ENCODE measurements around the gene TMEM236.
A peak's percentile ranks its signal among the peaks of the same experiment; 100 is the strongest.

Gene TMEM236

GRCh38 chr10:17779784-17780183 lies 27.8 kb downstream of the TMEM236 start:
- no peaks in the 10 kb centered on the region for H3K9me3 ChIP-seq (ENCODE audit: low read length)
- no peaks in the 10 kb centered on the region for H3K36me3 ChIP-seq (ENCODE audit: insufficient read depth, low read length)
- no peak overlapping the region for H3K4me3 ChIP-seq (ENCODE audit: low read depth in 1 of 2, low read length in 2 of 2)
- no peak overlapping the region for H3K27ac ChIP-seq (ENCODE audit: low read depth, low read length)
- no peak overlapping the region for H3K9ac ChIP-seq (ENCODE audit: low read length)
- no peaks in the 10 kb centered on the region for H3K27me3 ChIP-seq (ENCODE audit: control insufficient read depth in 1 of 2, insufficient read depth in 2 of 2, low read length in 2 of 2)
- peaks cover 12% of the 10 kb centered on the region for H3K4me1 ChIP-seq (ENCODE audit: insufficient read depth, low read length)

DNA sequence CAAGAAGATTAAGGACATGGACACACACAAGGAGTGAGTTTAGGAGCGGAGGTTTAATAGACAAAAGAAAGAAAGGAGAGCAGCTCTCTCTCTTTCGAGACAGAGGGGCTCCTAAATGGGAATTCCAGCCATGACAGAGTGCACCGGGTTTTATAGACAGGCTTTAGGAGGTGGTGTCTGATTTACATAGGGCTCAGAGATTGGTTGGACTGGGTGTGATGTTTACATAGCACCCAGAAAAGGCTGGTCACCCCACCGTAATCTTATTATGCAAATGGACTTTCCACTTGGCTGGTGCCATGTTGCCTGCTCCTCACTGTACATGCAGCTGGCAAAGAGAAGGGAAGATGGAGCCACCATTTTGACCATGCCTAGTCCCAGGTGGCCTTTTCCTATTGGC lies 28.7 kb downstream of the TMEM236 start:
- no peaks in the 10 kb centered on the region for H3K36me3 ChIP-seq (ENCODE audit: insufficient read depth, low read length)
- H3K9ac ChIP-seq (ENCODE audit: low read length) = no peak overlapping the region
- no peaks in the 10 kb centered on the region for H3K9me3 ChIP-seq (ENCODE audit: low read length)
- no peak overlapping the region for H3K27ac ChIP-seq (ENCODE audit: low read depth, low read length)
- peaks cover 12% of the 10 kb centered on the region for H3K4me1 ChIP-seq (ENCODE audit: insufficient read depth, low read length)
- H3K4me3 ChIP-seq (ENCODE audit: low read depth in 1 of 2, low read length in 2 of 2) = no peak overlapping the region
- no peaks in the 10 kb centered on the region for H3K27me3 ChIP-seq (ENCODE audit: control insufficient read depth in 1 of 2, insufficient read depth in 2 of 2, low read length in 2 of 2)

DNA sequence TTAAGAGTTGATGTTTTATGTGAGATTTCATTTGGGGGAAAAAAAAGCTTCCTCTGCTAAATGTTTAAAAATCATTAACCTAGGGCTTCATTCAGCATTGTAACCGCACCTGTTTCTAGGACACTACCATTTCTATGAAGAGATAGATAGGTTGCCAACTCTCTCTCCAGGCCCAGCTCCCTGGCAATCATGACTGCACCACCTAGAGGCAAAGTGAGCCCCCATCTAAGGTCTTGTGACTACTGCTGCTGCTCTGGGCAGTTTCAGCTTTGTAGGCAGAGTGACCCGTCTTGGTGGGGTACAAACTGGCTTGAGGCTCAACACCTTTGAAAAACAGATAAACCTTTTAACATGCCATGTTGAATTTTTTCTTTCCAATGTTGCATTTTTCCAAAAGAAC lies 29.9 kb downstream of the TMEM236 start:
- no peaks in the 10 kb centered on the region for H3K27me3 ChIP-seq (ENCODE audit: control insufficient read depth in 1 of 2, insufficient read depth in 2 of 2, low read length in 2 of 2)
- no peak overlapping the region for H3K9ac ChIP-seq (ENCODE audit: low read length)
- peaks cover 12% of the 10 kb centered on the region for H3K4me1 ChIP-seq (ENCODE audit: insufficient read depth, low read length)
- no peaks in the 10 kb centered on the region for H3K36me3 ChIP-seq (ENCODE audit: insufficient read depth, low read length)
- H3K4me3 ChIP-seq (ENCODE audit: low read depth in 1 of 2, low read length in 2 of 2) = no peak overlapping the region
- H3K9me3 ChIP-seq (ENCODE audit: low read length) = no peaks in the 10 kb centered on the region
- no peak overlapping the region for H3K27ac ChIP-seq (ENCODE audit: low read depth, low read length)

DNA sequence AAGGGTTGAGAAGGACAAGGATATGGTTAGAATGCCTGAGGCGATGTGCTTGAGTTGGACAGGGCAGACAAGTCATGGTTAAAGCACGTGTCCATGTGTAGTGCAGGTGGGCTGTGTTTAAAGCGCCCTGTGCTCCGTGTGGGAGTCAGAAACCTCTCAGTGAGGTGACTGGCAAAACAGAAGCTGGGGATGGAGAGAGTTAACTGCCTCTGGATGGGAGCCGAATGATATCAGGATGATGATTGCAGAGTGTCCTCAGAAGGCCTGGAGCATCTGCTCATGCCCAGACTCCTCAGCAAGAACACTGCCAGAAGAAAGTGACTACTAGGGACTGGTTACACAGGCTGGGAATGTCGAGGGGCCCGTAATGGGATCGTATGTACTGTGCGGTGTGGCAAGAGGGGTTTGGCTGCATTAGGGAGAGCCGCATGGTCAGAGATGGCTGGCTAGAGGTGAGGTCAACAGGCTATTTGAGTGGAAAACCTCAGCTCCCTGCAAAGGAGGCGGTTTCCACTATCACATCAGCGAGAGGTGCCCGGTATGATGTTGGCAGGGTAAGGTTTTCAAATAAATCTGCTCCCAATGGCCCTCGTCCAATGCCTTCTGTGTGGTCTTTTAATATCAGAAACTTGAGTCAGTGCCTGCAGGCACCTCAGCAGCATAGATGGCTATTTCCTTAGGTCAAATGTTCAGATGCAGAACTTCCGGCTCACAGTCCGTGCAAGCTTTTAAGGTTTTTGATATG lies 31.1 kb downstream of the TMEM236 start:
- no peaks in the 10 kb centered on the region for H3K9me3 ChIP-seq (ENCODE audit: low read length)
- peak overlapping the region in 1 of 2 donors; percentile 7 for H3K4me3 ChIP-seq (ENCODE audit: low read depth in 1 of 2, low read length in 2 of 2)
- H3K27me3 ChIP-seq (ENCODE audit: control insufficient read depth in 1 of 2, insufficient read depth in 2 of 2, low read length in 2 of 2) = no peaks in the 10 kb centered on the region
- H3K9ac ChIP-seq (ENCODE audit: low read length) = no peak overlapping the region
- H3K27ac ChIP-seq (ENCODE audit: low read depth, low read length) = no peak overlapping the region
- H3K36me3 ChIP-seq (ENCODE audit: insufficient read depth, low read length) = no peaks in the 10 kb centered on the region
- peaks cover 12% of the 10 kb centered on the region for H3K4me1 ChIP-seq (ENCODE audit: insufficient read depth, low read length)

DNA sequence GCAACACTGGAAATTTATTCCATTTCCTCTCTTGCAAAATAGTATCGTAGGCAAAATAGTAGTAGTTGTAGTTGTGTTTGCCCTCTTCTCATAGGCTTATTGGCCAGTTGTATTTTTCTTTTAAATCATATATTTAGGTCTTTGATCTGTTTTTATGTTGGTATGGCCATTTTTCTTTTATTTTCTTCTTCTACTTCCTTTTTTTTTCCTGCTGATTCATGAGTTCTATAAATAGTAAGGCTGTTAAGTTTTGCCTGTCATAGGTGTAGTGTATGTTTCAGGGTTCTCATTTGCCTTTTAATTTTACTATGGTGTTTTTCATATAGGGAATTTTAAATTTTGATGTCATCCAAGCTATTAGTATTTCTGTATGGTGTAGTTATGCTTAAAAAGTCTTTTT lies 31.8 kb downstream of the TMEM236 start:
- Histone ChIP-seq H3K4me1 (ENCODE audit: insufficient read depth, low read length) (peaks cover 12% of the 10 kb centered on the region), H3K9ac (ENCODE audit: low read length) (no peak overlapping the region), H3K27ac (ENCODE audit: low read depth, low read length) (no peak overlapping the region), H3K9me3 (ENCODE audit: low read length) (no peaks in the 10 kb centered on the region), H3K36me3 (ENCODE audit: insufficient read depth, low read length) (no peaks in the 10 kb centered on the region), H3K4me3 (ENCODE audit: low read depth in 1 of 2, low read length in 2 of 2) (no peak overlapping the region), H3K27me3 (ENCODE audit: control insufficient read depth in 1 of 2, insufficient read depth in 2 of 2, low read length in 2 of 2) (no peaks in the 10 kb centered on the region)

DNA sequence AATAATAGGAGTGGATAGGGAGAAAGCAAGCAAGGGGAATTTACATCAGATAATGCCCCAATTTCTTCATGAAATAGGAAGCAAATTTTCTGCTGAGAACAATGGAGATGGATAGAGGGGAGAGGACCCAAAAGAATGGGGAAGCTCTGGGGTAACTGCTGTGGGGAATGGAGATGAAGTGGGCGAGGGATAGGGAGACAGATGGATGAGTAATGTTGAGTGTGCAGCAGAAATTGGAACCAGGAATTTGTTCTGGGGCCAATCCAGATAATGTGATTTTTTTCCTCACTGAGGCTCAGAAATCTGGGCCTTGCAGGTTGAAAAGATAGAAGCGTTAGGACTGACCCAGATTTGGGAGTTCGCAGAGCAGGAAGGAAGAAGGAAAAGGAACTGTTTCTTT lies 32.7 kb downstream of the TMEM236 start:
- Histone ChIP-seq H3K9me3 (ENCODE audit: low read length) (no peaks in the 10 kb centered on the region), H3K27ac (ENCODE audit: low read depth, low read length) (no peak overlapping the region), H3K9ac (ENCODE audit: low read length) (no peak overlapping the region), H3K4me3 (ENCODE audit: low read depth in 1 of 2, low read length in 2 of 2) (no peak overlapping the region), H3K4me1 (ENCODE audit: insufficient read depth, low read length) (peaks cover 12% of the 10 kb centered on the region), H3K27me3 (ENCODE audit: control insufficient read depth in 1 of 2, insufficient read depth in 2 of 2, low read length in 2 of 2) (no peaks in the 10 kb centered on the region), H3K36me3 (ENCODE audit: insufficient read depth, low read length) (no peaks in the 10 kb centered on the region)

DNA sequence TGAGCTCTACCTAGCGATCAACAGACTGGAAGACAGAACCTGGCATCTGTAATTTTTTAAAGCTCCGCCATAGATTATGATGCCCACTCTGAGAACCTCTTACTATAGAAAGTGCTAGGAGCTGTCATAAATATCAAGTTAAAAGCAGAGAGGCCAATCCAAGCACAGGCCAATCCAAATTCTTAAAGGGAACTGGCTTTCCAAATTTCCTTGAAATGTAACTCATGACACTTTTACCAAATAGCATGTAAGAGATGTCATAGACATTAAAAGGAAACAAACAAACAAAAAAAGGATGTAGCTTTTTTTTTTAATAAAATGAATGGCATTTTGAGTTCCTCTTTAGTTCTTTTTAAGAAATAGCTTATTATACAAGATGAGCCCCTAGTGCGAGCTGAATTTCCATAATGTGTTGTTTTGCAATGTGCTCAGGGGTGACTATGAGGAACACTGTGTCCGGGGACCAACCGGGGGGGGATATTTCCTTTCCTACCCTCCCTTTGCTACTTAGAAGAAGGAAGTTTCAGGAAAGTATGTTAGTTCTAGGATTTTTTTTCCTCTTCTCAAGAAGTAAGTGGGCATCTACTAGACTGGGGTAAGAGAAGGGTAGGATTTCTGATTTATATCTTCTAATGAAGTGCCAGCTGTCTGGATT lies 33.4 kb downstream of the TMEM236 start:
- Histone ChIP-seq H3K27ac (ENCODE audit: low read depth, low read length) (no peak overlapping the region), H3K9ac (ENCODE audit: low read length) (no peak overlapping the region), H3K4me3 (ENCODE audit: low read depth in 1 of 2, low read length in 2 of 2) (no peak overlapping the region), H3K27me3 (ENCODE audit: control insufficient read depth in 1 of 2, insufficient read depth in 2 of 2, low read length in 2 of 2) (no peaks in the 10 kb centered on the region), H3K4me1 (ENCODE audit: insufficient read depth, low read length) (peaks cover 12% of the 10 kb centered on the region), H3K9me3 (ENCODE audit: low read length) (no peaks in the 10 kb centered on the region), H3K36me3 (ENCODE audit: insufficient read depth, low read length) (no peaks in the 10 kb centered on the region)

DNA sequence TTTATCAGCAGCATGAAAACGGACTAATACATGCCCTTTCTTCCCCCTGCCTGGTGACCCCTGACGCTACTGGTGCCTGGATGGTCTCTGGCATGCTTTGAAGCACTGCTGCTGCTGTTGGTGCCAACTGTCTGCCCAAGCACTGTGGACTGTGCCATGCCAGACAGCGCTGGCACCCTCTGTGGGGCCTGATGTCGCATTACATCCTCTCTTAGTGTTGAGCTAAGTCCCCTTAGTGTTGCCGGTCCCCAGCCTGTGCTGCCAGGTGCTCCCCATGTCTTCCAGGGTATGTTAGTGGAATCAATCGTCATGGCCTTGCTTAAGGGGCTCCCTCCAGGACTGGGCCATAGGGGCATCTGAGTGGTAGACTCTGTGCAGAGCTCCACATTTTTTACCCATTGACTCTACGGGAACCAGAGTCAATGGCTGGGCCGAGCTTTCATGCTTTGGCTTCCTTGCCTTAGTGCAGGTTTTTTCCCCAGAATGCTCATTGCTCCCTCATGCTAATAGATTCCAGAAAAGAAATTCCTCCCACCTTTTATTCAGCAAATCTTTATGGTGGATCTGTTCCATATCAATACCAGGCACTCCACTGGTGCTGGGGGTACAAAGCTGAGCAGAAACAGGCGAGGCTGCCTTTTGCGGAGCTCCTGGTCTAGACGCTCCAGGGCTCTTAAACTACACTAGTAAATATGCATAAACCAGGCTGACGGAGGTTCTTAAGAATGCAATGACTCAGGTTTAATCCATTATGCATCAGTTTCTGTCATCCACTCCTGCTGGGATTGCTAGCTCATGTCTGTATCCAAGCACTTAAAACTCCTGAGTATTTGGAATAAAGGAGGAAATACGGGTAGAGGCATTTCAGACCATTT lies 35.3 kb downstream of the TMEM236 start:
- Histone ChIP-seq H3K9me3 (ENCODE audit: low read length) (no peaks in the 10 kb centered on the region), H3K36me3 (ENCODE audit: insufficient read depth, low read length) (no peaks in the 10 kb centered on the region), H3K27ac (ENCODE audit: low read depth, low read length) (no peak overlapping the region), H3K9ac (ENCODE audit: low read length) (no peak overlapping the region), H3K4me1 (ENCODE audit: insufficient read depth, low read length) (peaks cover 12% of the 10 kb centered on the region), H3K4me3 (ENCODE audit: low read depth in 1 of 2, low read length in 2 of 2) (no peak overlapping the region), H3K27me3 (ENCODE audit: control insufficient read depth in 1 of 2, insufficient read depth in 2 of 2, low read length in 2 of 2) (no peaks in the 10 kb centered on the region)

DNA sequence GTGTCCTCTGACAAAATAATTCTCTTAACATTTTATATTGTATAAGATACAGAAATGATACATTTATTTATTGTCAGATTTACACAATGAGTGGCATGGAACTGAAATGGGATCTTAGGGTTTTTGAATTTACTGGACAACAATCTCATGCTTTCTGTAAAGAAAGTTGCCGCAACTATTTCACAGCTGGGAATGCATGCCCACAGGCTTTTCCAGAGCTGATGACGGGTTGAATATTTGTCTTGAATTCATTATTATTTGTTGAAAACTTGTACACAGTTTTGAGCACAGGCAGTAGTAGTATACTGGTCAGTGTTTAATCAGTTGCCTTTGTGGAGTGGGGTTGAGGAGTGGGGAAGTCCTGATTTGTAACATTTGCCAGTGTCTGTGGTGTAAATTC lies 36.6 kb downstream of the TMEM236 start:
- H3K9ac ChIP-seq (ENCODE audit: low read length) = no peak overlapping the region
- H3K4me3 ChIP-seq (ENCODE audit: low read depth in 1 of 2, low read length in 2 of 2) = no peak overlapping the region
- H3K4me1 ChIP-seq (ENCODE audit: insufficient read depth, low read length) = peaks cover 2% of the 10 kb centered on the region
- no peaks in the 10 kb centered on the region for H3K36me3 ChIP-seq (ENCODE audit: insufficient read depth, low read length)
- no peaks in the 10 kb centered on the region for H3K9me3 ChIP-seq (ENCODE audit: low read length)
- H3K27me3 ChIP-seq (ENCODE audit: control insufficient read depth in 1 of 2, insufficient read depth in 2 of 2, low read length in 2 of 2) = no peaks in the 10 kb centered on the region
- H3K27ac ChIP-seq (ENCODE audit: low read depth, low read length) = no peak overlapping the region

GRCh38 chr10:17789396-17789795 lies 37.4 kb downstream of the TMEM236 start:
- H3K36me3 ChIP-seq (ENCODE audit: insufficient read depth, low read length) = no peaks in the 10 kb centered on the region
- H3K4me1 ChIP-seq (ENCODE audit: insufficient read depth, low read length) = no peaks in the 10 kb centered on the region
- H3K27ac ChIP-seq (ENCODE audit: low read depth, low read length) = no peak overlapping the region
- H3K9me3 ChIP-seq (ENCODE audit: low read length) = no peaks in the 10 kb centered on the region
- H3K27me3 ChIP-seq (ENCODE audit: control insufficient read depth in 1 of 2, insufficient read depth in 2 of 2, low read length in 2 of 2) = no peaks in the 10 kb centered on the region
- H3K4me3 ChIP-seq (ENCODE audit: low read depth in 1 of 2, low read length in 2 of 2) = no peak overlapping the region
- no peak overlapping the region for H3K9ac ChIP-seq (ENCODE audit: low read length)

DNA sequence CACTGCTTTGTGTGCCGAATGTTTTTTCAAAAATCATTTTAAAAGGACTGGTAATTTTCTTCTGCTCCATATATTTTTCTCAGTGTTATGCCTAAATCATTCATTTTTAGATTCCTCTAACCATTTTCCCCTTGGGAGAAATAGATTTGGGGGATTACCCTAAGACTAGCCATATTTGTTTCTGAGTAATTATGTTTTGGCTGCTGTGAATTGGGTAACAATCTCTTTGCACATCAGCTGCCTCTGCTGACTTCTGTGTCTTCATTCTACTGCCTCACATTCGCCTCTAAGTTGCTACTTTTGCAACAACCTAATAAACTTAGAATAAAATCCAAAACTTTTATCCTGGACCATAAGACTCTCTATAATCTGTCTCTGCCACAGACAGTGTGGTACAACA lies 38.6 kb downstream of the TMEM236 start:
- H3K4me3 ChIP-seq (ENCODE audit: low read depth in 1 of 2, low read length in 2 of 2) = no peak overlapping the region
- H3K9ac ChIP-seq (ENCODE audit: low read length) = no peak overlapping the region
- H3K36me3 ChIP-seq (ENCODE audit: insufficient read depth, low read length) = no peaks in the 10 kb centered on the region
- no peaks in the 10 kb centered on the region for H3K27me3 ChIP-seq (ENCODE audit: control insufficient read depth in 1 of 2, insufficient read depth in 2 of 2, low read length in 2 of 2)
- H3K27ac ChIP-seq (ENCODE audit: low read depth, low read length) = no peak overlapping the region
- no peaks in the 10 kb centered on the region for H3K4me1 ChIP-seq (ENCODE audit: insufficient read depth, low read length)
- H3K9me3 ChIP-seq (ENCODE audit: low read length) = no peaks in the 10 kb centered on the region

Measured in muscle layer of colon (tissue), 2 donors.